ENCODE data around the gene SMIM27. TPM values are rescaled to one million over a fixed set of nuclear protein-coding genes. Genes with fewer than 3 reads are reported as not detected.
A peak's percentile ranks its signal among the peaks of the same experiment; 100 is the strongest.

SMIM27 gene
- total and polyA plus RNA-seq, 2 of the 13 experiments (the other 11 are each of a cell fraction or from before 2014, with no cell fraction given): 17.9 to 19.0 TPM

DNA sequence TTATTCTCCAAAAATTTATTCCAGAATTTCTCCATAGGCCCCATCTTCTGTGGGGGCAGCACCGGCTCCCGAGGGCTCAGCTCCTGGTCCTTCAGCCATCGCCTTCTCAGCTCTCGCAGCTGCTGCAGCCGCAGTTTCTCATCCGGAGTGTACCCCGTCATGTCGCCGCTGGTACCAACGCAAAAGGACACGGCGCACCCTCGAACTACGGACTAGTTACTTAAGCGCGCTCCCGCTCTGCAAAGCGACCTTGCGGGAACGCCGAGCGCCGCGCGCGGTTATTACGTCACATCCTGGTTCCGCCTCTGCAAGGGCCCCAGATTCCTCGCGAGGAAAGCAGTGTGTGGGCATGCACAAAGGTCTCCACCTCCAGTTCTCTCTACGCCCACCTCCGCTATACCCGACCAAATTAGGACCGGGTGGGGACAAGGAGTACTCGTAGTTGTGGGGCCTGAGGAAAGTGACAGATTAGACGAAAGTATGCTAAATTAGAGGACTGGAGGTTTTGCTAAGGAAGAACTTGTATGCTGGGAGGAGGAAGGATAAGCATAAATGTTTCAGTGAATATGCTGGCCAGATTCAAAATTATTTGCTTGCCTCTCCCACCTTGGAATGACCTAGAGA is 20.9 kb downstream of the SMIM27 start, which contains the start of gene NDUFB6 (continued):
- TF ChIP-seq, protein P1, sequence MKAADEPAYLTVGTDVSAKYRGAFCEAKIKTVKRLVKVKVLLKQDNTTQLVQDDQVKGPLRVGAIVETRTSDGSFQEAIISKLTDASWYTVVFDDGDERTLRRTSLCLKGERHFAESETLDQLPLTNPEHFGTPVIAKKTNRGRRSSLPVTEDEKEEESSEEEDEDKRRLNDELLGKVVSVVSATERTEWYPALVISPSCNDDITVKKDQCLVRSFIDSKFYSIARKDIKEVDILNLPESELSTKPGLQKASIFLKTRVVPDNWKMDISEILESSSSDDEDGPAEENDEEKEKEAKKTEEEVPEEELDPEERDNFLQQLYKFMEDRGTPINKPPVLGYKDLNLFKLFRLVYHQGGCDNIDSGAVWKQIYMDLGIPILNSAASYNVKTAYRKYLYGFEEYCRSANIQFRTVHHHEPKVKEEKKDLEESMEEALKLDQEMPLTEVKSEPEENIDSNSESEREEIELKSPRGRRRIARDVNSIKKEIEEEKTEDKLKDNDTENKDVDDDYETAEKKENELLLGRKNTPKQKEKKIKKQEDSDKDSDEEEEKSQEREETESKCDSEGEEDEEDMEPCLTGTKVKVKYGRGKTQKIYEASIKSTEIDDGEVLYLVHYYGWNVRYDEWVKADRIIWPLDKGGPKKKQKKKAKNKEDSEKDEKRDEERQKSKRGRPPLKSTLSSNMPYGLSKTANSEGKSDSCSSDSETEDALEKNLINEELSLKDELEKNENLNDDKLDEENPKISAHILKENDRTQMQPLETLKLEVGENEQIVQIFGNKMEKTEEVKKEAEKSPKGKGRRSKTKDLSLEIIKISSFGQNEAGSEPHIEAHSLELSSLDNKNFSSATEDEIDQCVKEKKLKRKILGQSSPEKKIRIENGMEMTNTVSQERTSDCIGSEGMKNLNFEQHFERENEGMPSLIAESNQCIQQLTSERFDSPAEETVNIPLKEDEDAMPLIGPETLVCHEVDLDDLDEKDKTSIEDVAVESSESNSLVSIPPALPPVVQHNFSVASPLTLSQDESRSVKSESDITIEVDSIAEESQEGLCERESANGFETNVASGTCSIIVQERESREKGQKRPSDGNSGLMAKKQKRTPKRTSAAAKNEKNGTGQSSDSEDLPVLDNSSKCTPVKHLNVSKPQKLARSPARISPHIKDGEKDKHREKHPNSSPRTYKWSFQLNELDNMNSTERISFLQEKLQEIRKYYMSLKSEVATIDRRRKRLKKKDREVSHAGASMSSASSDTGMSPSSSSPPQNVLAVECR (CRISPR knock-in tag; IDR thresholded peaks at IDR 0.05; ENCODE audit: borderline replicate concordance): peak; percentile 88
- no peak for TF ChIP-seq XBP1 (CRISPR knock-in tag; IDR thresholded peaks at IDR 0.05)
- TF ChIP-seq, protein P2, sequence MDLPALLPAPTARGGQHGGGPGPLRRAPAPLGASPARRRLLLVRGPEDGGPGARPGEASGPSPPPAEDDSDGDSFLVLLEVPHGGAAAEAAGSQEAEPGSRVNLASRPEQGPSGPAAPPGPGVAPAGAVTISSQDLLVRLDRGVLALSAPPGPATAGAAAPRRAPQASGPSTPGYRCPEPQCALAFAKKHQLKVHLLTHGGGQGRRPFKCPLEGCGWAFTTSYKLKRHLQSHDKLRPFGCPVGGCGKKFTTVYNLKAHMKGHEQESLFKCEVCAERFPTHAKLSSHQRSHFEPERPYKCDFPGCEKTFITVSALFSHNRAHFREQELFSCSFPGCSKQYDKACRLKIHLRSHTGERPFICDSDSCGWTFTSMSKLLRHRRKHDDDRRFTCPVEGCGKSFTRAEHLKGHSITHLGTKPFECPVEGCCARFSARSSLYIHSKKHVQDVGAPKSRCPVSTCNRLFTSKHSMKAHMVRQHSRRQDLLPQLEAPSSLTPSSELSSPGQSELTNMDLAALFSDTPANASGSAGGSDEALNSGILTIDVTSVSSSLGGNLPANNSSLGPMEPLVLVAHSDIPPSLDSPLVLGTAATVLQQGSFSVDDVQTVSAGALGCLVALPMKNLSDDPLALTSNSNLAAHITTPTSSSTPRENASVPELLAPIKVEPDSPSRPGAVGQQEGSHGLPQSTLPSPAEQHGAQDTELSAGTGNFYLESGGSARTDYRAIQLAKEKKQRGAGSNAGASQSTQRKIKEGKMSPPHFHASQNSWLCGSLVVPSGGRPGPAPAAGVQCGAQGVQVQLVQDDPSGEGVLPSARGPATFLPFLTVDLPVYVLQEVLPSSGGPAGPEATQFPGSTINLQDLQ (CRISPR knock-in tag; IDR thresholded peaks at IDR 0.05): no peak
- TF ChIP-seq, protein P3, sequence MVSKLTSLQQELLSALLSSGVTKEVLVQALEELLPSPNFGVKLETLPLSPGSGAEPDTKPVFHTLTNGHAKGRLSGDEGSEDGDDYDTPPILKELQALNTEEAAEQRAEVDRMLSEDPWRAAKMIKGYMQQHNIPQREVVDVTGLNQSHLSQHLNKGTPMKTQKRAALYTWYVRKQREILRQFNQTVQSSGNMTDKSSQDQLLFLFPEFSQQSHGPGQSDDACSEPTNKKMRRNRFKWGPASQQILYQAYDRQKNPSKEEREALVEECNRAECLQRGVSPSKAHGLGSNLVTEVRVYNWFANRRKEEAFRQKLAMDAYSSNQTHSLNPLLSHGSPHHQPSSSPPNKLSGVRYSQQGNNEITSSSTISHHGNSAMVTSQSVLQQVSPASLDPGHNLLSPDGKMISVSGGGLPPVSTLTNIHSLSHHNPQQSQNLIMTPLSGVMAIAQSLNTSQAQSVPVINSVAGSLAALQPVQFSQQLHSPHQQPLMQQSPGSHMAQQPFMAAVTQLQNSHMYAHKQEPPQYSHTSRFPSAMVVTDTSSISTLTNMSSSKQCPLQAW (CRISPR knock-in tag; IDR thresholded peaks at IDR 0.05): peak; percentile 76; the same call in 1 of the 2 replicates
- TF ChIP-seq RXRA (CRISPR knock-in tag; IDR thresholded peaks at IDR 0.05): peak; percentile 74
- TF ChIP-seq, protein P4, sequence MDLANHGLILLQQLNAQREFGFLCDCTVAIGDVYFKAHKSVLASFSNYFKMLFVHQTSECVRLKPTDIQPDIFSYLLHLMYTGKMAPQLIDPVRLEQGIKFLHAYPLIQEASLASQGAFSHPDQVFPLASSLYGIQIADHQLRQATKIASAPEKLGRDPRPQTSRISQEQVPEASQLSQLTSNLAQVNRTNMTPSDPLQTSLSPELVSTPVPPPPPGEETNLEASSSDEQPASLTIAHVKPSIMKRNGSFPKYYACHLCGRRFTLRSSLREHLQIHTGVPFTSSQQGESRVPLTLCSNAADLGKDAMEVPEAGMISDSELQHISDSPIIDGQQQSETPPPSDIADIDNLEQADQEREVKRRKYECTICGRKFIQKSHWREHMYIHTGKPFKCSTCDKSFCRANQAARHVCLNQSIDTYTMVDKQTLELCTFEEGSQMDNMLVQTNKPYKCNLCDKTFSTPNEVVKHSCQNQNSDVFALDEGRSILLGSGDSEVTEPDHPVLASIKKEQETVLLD (CRISPR knock-in tag; IDR thresholded peaks at IDR 0.05; ENCODE audit: low read depth): peak; percentile 53; the same call in 1 of the 2 replicates
- peak; percentile 86; the same call in 1 of the 2 replicates for TF ChIP-seq ZNF747 (CRISPR knock-in tag; IDR thresholded peaks at IDR 0.05; ENCODE audit: borderline replicate concordance)
- TF ChIP-seq ZFP90 (CRISPR knock-in tag; IDR thresholded peaks at IDR 0.05; ENCODE audit: borderline replicate concordance): no peak
- peak; percentile 78; the same call in 1 of the 2 replicates for TF ChIP-seq REPIN1 (CRISPR knock-in tag; IDR thresholded peaks at IDR 0.05; ENCODE audit: borderline replicate concordance, low read depth)
- peak; percentile 95 for TF ChIP-seq POGZ (CRISPR knock-in tag; IDR thresholded peaks at IDR 0.05)
- no peak; the same call in 1 of the 2 replicates for TF ChIP-seq SSRP1 (CRISPR knock-in tag; IDR thresholded peaks at IDR 0.05)
- TF ChIP-seq PITX1 (CRISPR knock-in tag; IDR thresholded peaks at IDR 0.05): peak; percentile 48; the same call in 1 of the 2 replicates
- TF ChIP-seq ZNF136 (CRISPR knock-in tag; IDR thresholded peaks at IDR 0.05; ENCODE audit: low read depth): no peak
- TF ChIP-seq, protein P5, sequence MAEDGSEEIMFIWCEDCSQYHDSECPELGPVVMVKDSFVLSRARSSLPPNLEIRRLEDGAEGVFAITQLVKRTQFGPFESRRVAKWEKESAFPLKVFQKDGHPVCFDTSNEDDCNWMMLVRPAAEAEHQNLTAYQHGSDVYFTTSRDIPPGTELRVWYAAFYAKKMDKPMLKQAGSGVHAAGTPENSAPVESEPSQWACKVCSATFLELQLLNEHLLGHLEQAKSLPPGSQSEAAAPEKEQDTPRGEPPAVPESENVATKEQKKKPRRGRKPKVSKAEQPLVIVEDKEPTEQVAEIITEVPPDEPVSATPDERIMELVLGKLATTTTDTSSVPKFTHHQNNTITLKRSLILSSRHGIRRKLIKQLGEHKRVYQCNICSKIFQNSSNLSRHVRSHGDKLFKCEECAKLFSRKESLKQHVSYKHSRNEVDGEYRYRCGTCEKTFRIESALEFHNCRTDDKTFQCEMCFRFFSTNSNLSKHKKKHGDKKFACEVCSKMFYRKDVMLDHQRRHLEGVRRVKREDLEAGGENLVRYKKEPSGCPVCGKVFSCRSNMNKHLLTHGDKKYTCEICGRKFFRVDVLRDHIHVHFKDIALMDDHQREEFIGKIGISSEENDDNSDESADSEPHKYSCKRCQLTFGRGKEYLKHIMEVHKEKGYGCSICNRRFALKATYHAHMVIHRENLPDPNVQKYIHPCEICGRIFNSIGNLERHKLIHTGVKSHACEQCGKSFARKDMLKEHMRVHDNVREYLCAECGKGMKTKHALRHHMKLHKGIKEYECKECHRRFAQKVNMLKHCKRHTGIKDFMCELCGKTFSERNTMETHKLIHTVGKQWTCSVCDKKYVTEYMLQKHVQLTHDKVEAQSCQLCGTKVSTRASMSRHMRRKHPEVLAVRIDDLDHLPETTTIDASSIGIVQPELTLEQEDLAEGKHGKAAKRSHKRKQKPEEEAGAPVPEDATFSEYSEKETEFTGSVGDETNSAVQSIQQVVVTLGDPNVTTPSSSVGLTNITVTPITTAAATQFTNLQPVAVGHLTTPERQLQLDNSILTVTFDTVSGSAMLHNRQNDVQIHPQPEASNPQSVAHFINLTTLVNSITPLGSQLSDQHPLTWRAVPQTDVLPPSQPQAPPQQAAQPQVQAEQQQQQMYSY (CRISPR knock-in tag; IDR thresholded peaks at IDR 0.05): no peak

All from HepG2 (cell line).